H1 (cell line): ENCODE measurements around the gene NXPH2. TPM values are rescaled to one million over a fixed set of nuclear protein-coding genes. Genes with fewer than 3 reads are reported as not detected.

ENCODE experiments used
- CTCF ChIA-PET: fragments of 300-600 bp; sonication (Branson Sonifier 250); formaldehyde crosslinking; loops from one replicate; lab custom pipeline; 2021; ENCODE audit not compliant: partially characterized antibody; lab: Charles Lee
- POLR2A ChIA-PET: fragments of 300-600 bp; sonication (Branson Sonifier 250); formaldehyde crosslinking; loops from one replicate; lab custom pipeline; 2021; ENCODE audit warnings: inconsistent platforms; ENCODE audit not compliant: partially characterized antibody; lab: Charles Lee
- DNase-seq, 2 experiments: peaks; one replicate each; pipeline versions ENCODE4 v3.0.0 to v3.0.0-alpha.2; 2010 to 2022; ENCODE audit warnings: low spot score in 2 of 2, low read depth in 1 of 2, mixed read lengths in 1 of 2
- FAIRE-seq: peaks from 2 replicates; lab custom pipeline; 2011; peaks lifted over from hg19 to GRCh38; lab: Jason Lieb, UNC
- H2AFZ ChIP-seq: 2 replicates; pipeline ENCODE4 v1.8.1; 2012; ENCODE audit warnings: low read length, inconsistent platforms
- H2AK5ac ChIP-seq: 2 replicates; pipeline ENCODE4 v1.6.1; 2013; ENCODE audit warnings: low read depth, low read length
- H2BK120ac ChIP-seq: replicated peaks from 2 replicates; pipeline ENCODE3; 2013; ENCODE audit warnings: low read depth, low read length, inconsistent platforms
- H2BK12ac ChIP-seq: 2 replicates; pipeline ENCODE4 v1.6.1; 2013; ENCODE audit warnings: low read depth, low read length
- H2BK15ac ChIP-seq: 2 replicates; pipeline ENCODE4 v1.6.1; 2013; ENCODE audit warnings: low read length
- H2BK20ac ChIP-seq: 2 replicates; pipeline ENCODE4 v1.6.1; 2013; ENCODE audit warnings: low read length
- H2BK5ac ChIP-seq: 2 replicates; pipeline ENCODE4 v1.6.1; 2013; ENCODE audit warnings: low read depth, low read length
- H3K14ac ChIP-seq: 2 replicates; pipeline ENCODE4 v1.6.1; 2013; ENCODE audit warnings: inconsistent platforms; ENCODE audit not compliant: insufficient read length
- H3K18ac ChIP-seq: 2 replicates; pipeline ENCODE4 v1.6.1; 2013; ENCODE audit warnings: low read length; ENCODE audit errors: extremely low read depth
- H3K23ac ChIP-seq: 2 replicates; pipeline ENCODE4 v1.6.1; 2013; ENCODE audit warnings: inconsistent platforms; ENCODE audit not compliant: insufficient read length
- H3K23me2 ChIP-seq: 2 replicates; pipeline ENCODE4 v1.6.1; 2013; ENCODE audit warnings: low read depth, low read length
- H3K27ac ChIP-seq: 2 replicates; pipeline ENCODE4 v1.6.1; 2011; ENCODE audit warnings: low read depth, low read length, inconsistent platforms
- H3K27me3 ChIP-seq, 4 experiments: replicated peaks in 1 of 4; 1 replicate in 1 of 4; 2 replicates in 3 of 4; pipeline versions ENCODE4 v1.6.1 to v1.8.1; 2011 to 2013; ENCODE audit warnings: low read length in 3 of 4, mild to moderate bottlenecking in 3 of 4, inconsistent platforms in 2 of 4, mixed read lengths in 2 of 4, moderate library complexity in 1 of 4; ENCODE audit not compliant: control insufficient read depth in 3 of 4, insufficient read depth in 3 of 4; ENCODE audit errors: extremely low read depth in 1 of 4
- H3K36me3 ChIP-seq, 4 experiments: 2 replicates each; pipeline versions ENCODE4 v1.6.1 to v1.8.1; 2011 to 2013; ENCODE audit warnings: mild to moderate bottlenecking in 4 of 4, low read length in 3 of 4, moderate library complexity in 2 of 4, control low read depth in 1 of 4, inconsistent platforms in 1 of 4; ENCODE audit not compliant: insufficient read depth in 4 of 4, control insufficient read depth in 2 of 4
- H3K4ac ChIP-seq: replicated peaks from 2 replicates; pipeline ENCODE3; 2013; ENCODE audit warnings: low read length, low read depth, mixed read lengths, inconsistent platforms; ENCODE audit not compliant: insufficient read length
- H3K4me1 ChIP-seq, 4 experiments: replicated peaks in 1 of 4; 1 replicate in 1 of 4; 2 replicates in 3 of 4; pipeline versions ENCODE4 v1.6.1 to v1.8.1; 2011 to 2013; ENCODE audit warnings: low read length in 3 of 4, inconsistent platforms in 2 of 4, mixed read lengths in 1 of 4; ENCODE audit not compliant: insufficient read depth in 4 of 4, control insufficient read depth in 3 of 4
- H3K4me2 ChIP-seq, 2 experiments: 2 replicates each; pipeline versions ENCODE4 v1.6.1 to v1.8.1; 2011 to 2013; ENCODE audit warnings: low read depth in 2 of 2, low read length in 2 of 2, control low read depth in 1 of 2, inconsistent platforms in 1 of 2, mild to moderate bottlenecking in 1 of 2; ENCODE audit not compliant: insufficient read depth in 1 of 2
- H3K4me3 ChIP-seq, 4 experiments: fragments of 200-600, 300-600 bp in 1 of 4; sonication (generic), shearing (Covaris generic), sonication (Bioruptor Twin) in 1 of 4; 2 replicates each; pipeline versions ENCODE4 v1.5.1 to v1.8.1; 2011 to 2016; ENCODE audit warnings: low read length in 4 of 4, low read depth in 3 of 4, control low read depth in 2 of 4, inconsistent platforms in 2 of 4, mild to moderate bottlenecking in 2 of 4, mixed read lengths in 1 of 4, moderate library complexity in 1 of 4; ENCODE audit not compliant: insufficient read depth in 2 of 4; ENCODE audit errors: extremely low read depth in 1 of 4
- H3K56ac ChIP-seq: replicated peaks from 2 replicates; pipeline ENCODE3; 2013; ENCODE audit warnings: low read depth, mild to moderate bottlenecking, mixed read lengths, low read length, inconsistent platforms; ENCODE audit not compliant: insufficient read length
- H3K79me1 ChIP-seq: 2 replicates; pipeline ENCODE4 v1.6.1; 2013; ENCODE audit warnings: low read depth, low read length, control low read depth
- H3K79me2 ChIP-seq, 2 experiments: 2 replicates each; pipeline versions ENCODE4 v1.6.1 to v1.8.1; 2012 to 2013; ENCODE audit warnings: low read length in 2 of 2, mild to moderate bottlenecking in 2 of 2, inconsistent platforms in 1 of 2; ENCODE audit not compliant: insufficient read depth in 2 of 2, control insufficient read depth in 1 of 2
- H3K9ac ChIP-seq, 4 experiments: replicated peaks in 1 of 4; 1 replicate in 1 of 4; 2 replicates in 3 of 4; pipeline versions ENCODE4 v1.6.1 to v1.8.1; 2011 to 2013; ENCODE audit warnings: low read depth in 3 of 4, low read length in 3 of 4, control low read depth in 2 of 4, mild to moderate bottlenecking in 2 of 4, moderate library complexity in 2 of 4, inconsistent platforms in 1 of 4; ENCODE audit errors: extremely low read depth in 1 of 4
- H3K9me3 ChIP-seq, 2 experiments: 2 replicates each; pipeline versions ENCODE4 v1.6.1 to v1.8.1; 2012 to 2013; ENCODE audit warnings: mild to moderate bottlenecking in 2 of 2, moderate library complexity in 2 of 2, control low read depth in 1 of 2, inconsistent platforms in 1 of 2, low read depth in 1 of 2, low read length in 1 of 2, mixed read lengths in 1 of 2; ENCODE audit not compliant: insufficient read depth in 2 of 2
- H4K20me1 ChIP-seq, 2 experiments: replicated peaks in 1 of 2; 2 replicates each; pipeline versions ENCODE3 to v1.8.1; 2011 to 2013; ENCODE audit warnings: inconsistent platforms in 2 of 2, low read length in 2 of 2, mild to moderate bottlenecking in 1 of 2; ENCODE audit not compliant: insufficient read depth in 2 of 2, control insufficient read depth in 1 of 2
- H4K5ac ChIP-seq: 2 replicates; pipeline ENCODE4 v1.6.1; 2013; ENCODE audit warnings: low read length, low read depth, mixed read lengths, inconsistent platforms; ENCODE audit not compliant: insufficient read length
- H4K8ac ChIP-seq: 2 replicates; pipeline ENCODE4 v1.8.0; 2013; ENCODE audit warnings: mild to moderate bottlenecking, moderate library complexity, low read length, inconsistent platforms; ENCODE audit not compliant: insufficient read depth; ENCODE audit errors: extremely low read depth
- H4K91ac ChIP-seq: replicated peaks from 2 replicates; pipeline ENCODE3; 2013; ENCODE audit warnings: low read length, mixed read lengths, inconsistent platforms; ENCODE audit not compliant: insufficient read length
- ASH2L ChIP-seq: fragments of 200-600, 300-600 bp; sonication (generic); IDR thresholded peaks from one replicate; pipeline ENCODE4 v1.7.1; 2017; ENCODE audit warnings: low read length
- CHD1 ChIP-seq: IDR thresholded peaks from 2 replicates; pipeline ENCODE4 v1.6.1; 2012; ENCODE audit warnings: low read depth, low read length, improper control_type of control experiment
- CTBP2 ChIP-seq: IDR thresholded peaks from 2 replicates; pipeline ENCODE4 v1.7.0; 2011; ENCODE audit warnings: borderline replicate concordance, mild to moderate bottlenecking, moderate library complexity, mixed read lengths, low read length; ENCODE audit not compliant: insufficient read depth, insufficient read length
- EP300 ChIP-seq, 2 experiments: IDR thresholded peaks; 1 replicate in 1 of 2; 2 replicates in 1 of 2; pipeline ENCODE4 v1.6.1; 2011 to 2012; ENCODE audit warnings: low read depth in 2 of 2, low read length in 2 of 2, mild to moderate bottlenecking in 2 of 2, borderline replicate concordance in 1 of 2, inconsistent platforms in 1 of 2, moderate library complexity in 1 of 2
- EZH2 ChIP-seq: fragments of 200-600 bp; sonication (generic); IDR thresholded peaks from 2 replicates; pipeline ENCODE4 v1.7.1; 2012; ENCODE audit warnings: low read depth, mild to moderate bottlenecking, moderate library complexity, low read length, inconsistent platforms; ENCODE audit not compliant: severe bottlenecking
- GTF2F1 ChIP-seq: IDR thresholded peaks from 2 replicates; pipeline ENCODE4 v1.6.1; 2012; ENCODE audit warnings: low read depth, low read length, improper control_type of control experiment, borderline replicate concordance
- HDAC2 ChIP-seq, 2 experiments: fragments of 300-600 bp in 1 of 2; sonication (generic) in 1 of 2; IDR thresholded peaks; 2 replicates each; pipeline ENCODE4 v1.6.1; 2011 to 2012; ENCODE audit warnings: low read depth in 2 of 2, low read length in 2 of 2, mild to moderate bottlenecking in 2 of 2, moderate library complexity in 2 of 2, borderline replicate concordance in 1 of 2, inconsistent platforms in 1 of 2
- RAD21 ChIP-seq, 2 experiments: IDR thresholded peaks in 1 of 2; conservative IDR thresholded peaks in 1 of 2; 2 replicates each; pipeline ENCODE4 v1.6.1; 2011; ENCODE audit warnings: low read depth in 2 of 2, low read length in 2 of 2, improper control_type of control experiment in 1 of 2, inconsistent platforms in 1 of 2, mild to moderate bottlenecking in 1 of 2, moderate library complexity in 1 of 2
- RNF2 ChIP-seq: fragments of 200-900, 300-1000 bp; sonication (generic); IDR thresholded peaks from 2 replicates; pipeline ENCODE4 v1.7.1; 2016; ENCODE audit warnings: borderline replicate concordance, low read depth, mild to moderate bottlenecking, antibody characterized with exemption, low read length; ENCODE audit not compliant: poor library complexity, severe bottlenecking; ENCODE audit errors: missing control alignments
- RXRA ChIP-seq: IDR thresholded peaks from 2 replicates; pipeline ENCODE4 v1.6.1; 2011; ENCODE audit warnings: low read depth, mild to moderate bottlenecking, low read length, moderate library complexity; ENCODE audit not compliant: insufficient read depth
- SIX5 ChIP-seq: IDR thresholded peaks from 2 replicates; pipeline ENCODE4 v1.6.1; 2011; ENCODE audit warnings: mild to moderate bottlenecking, low read depth, low read length
- SP2 ChIP-seq: IDR thresholded peaks from 2 replicates; pipeline ENCODE4 v1.6.1; 2012; ENCODE audit warnings: mild to moderate bottlenecking, low read length, inconsistent platforms
- TAF1 ChIP-seq: IDR thresholded peaks from 2 replicates; pipeline ENCODE4 v1.6.1; 2011; ENCODE audit warnings: mild to moderate bottlenecking, low read depth, low read length
- YY1 ChIP-seq: IDR thresholded peaks from 2 replicates; pipeline ENCODE4 v1.6.1; 2011; ENCODE audit warnings: low read depth, mild to moderate bottlenecking, low read length
- polyA plus RNA-seq, 7 experiments: library from polyadenylated mRNA; depleted of rRNA in 3 of 7; stranded (reverse) in 5 of 7; unstranded in 2 of 7; fragments of >200 nt in 5 of 7; fragments of 200-250 nt in 2 of 7; gene quantifications; 1 replicate in 5 of 7; 2 replicates in 1 of 7; 4 replicates in 1 of 7; pipeline versions ENCODE4 v1.2.1 to v1.2.3, GENCODE V29; 2011 to 2013; ENCODE audit warnings: missing spikeins in 2 of 7, mixed read lengths in 2 of 7
- total RNA-seq: library from RNA; stranded (reverse); fragmentation: NEBNext Ultra II Directional; extraction: Animal tissue kit (Norgen Biotek cat#: 25700); gene quantifications from 2 replicates; pipeline ENCODE4 v1.2.1, GENCODE V29; 2021

Gene NXPH2
- total and polyA plus RNA-seq, 2 of the 8 experiments (the other 6 are each of a cell fraction or from before 2014, with no cell fraction given), result 1.9 to 6.9 TPM

DNA sequence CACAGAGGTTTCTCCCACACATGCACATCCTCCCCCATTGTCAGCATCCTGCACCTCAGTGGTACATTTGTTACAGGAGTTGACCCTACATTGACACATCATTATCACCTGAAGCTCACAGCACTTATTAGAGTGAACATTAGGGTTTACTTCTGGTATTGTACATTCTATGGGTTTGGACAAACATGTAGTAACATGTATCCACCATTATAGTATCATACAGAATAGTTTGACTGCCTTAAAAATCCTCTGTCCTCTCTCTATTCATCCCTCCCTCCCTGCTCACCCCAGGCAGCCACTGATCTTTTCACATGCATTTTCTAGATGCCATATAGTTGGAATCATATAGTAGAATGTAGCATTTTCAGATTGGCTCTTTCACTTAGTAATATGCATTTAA lies 53.5 kb downstream of the NXPH2 start:
- POLR2A ChIA-PET, result no interaction called here
- H3K18ac ChIP-seq, result no peak overlapping the region
- H3K36me3 ChIP-seq, result no peaks in the 10 kb centered on the region
- H2BK12ac ChIP-seq, result no peak overlapping the region
- no peaks in the 10 kb centered on the region; the same call in 1 of the 2 replicates for H3K79me1 ChIP-seq
- no peak overlapping the region for H3K4me3 ChIP-seq
- H4K20me1 ChIP-seq, result no peaks in the 10 kb centered on the region
- no peak overlapping the region for H2AK5ac ChIP-seq
- no peak overlapping the region for H4K91ac ChIP-seq
- no peak overlapping the region for H3K14ac ChIP-seq
- no peaks in the 10 kb centered on the region for H3K27me3 ChIP-seq
- no peak overlapping the region for H2BK20ac ChIP-seq
- H3K79me2 ChIP-seq, result no peaks in the 10 kb centered on the region
- no peak overlapping the region for H4K5ac ChIP-seq
- H3K56ac ChIP-seq, result no peak overlapping the region
- no peaks in the 10 kb centered on the region for H3K23me2 ChIP-seq
- H3K27ac ChIP-seq, result no peak overlapping the region
- H2BK5ac ChIP-seq, result no peak overlapping the region
- CTCF ChIA-PET, result interaction anchor here (1.4 kb wide), 1 partner anchor 339 kb away, joined by 3 read pairs; no protein-coding TSS in a partner anchor
- H3K4me1 ChIP-seq, result peaks cover 0 to 7% (median 4%) of the 10 kb centered on the region in 4 experiments; a peak in 3 of 7 replicates
- H2BK120ac ChIP-seq, result no peak overlapping the region
- H2BK15ac ChIP-seq, result no peak overlapping the region
- no peak overlapping the region for H4K8ac ChIP-seq
- H3K9me3 ChIP-seq, result no peaks in the 10 kb centered on the region
- no peak for FAIRE-seq
- no peak overlapping the region for H3K23ac ChIP-seq
- H3K9ac ChIP-seq, result no peak overlapping the region
- no peak overlapping the region for H2AFZ ChIP-seq
- no peak overlapping the region for H3K4me2 ChIP-seq
- DNase-seq, result no peak
- no peak overlapping the region for H3K4ac ChIP-seq
- TF ChIP-seq SP2 (no peak), RNF2 (no peak), ASH2L (no peak), HDAC2 (IDR thresholded peaks at IDR 0.05; ENCODE audit: borderline replicate concordance in 1 of 2, low read depth in 2 of 2, low read length in 2 of 2) (no peak), YY1 (no peak), EZH2 (no peak), GTF2F1 (no peak), RAD21 (IDR thresholded peaks at IDR 0.05 in 1 of 2, conservative IDR thresholded peaks at IDR 0.05 in 1 of 2; ENCODE audit: low read depth in 2 of 2, low read length in 2 of 2) (no peak), TAF1 (no peak), EP300 (IDR thresholded peaks at IDR 0.05; ENCODE audit: borderline replicate concordance in 1 of 2, low read depth in 2 of 2, low read length in 2 of 2) (no peak), CTBP2 (no peak), SIX5 (no peak), RXRA (no peak), CHD1 (no peak)
